ENCODE measurements around the gene H1-8.

Gene H1-8

DNA sequence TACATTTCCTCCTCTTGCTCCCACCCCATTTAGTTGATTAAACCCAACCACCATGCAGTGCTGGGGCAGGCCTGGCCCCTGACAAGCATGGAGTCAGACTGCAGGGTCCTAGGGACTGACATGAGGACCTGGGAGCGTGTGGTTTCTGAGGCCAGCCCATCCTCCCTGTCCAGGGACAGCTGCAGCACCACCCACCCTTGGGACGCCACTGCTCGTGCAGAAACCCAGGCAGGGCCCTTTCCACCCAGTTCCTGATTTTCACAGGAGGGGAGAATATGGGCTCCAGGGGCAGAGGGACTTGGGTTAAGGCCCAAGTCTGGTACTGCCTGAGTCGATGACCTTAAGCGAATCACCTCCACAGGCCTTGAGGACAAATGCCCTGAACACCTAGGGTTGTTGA lies 39.8 kb downstream of the H1-8 start:
- POLR2A ChIA-PET: no interaction called here
- no peaks in the 10 kb centered on the region for H3K9me3 ChIP-seq (ENCODE audit: control insufficient read depth, insufficient read depth, low read depth, low read length)
- no peak overlapping the region for H3K27ac ChIP-seq (ENCODE audit: extremely low read depth, low read depth, low read length)
- TF ChIP-seq ZBTB21 (tag by site-specific recombination; IDR thresholded peaks at IDR 0.05) (no peak), PRDM1 (tag by site-specific recombination; IDR thresholded peaks at IDR 0.05) (no peak), MEIS1 (CRISPR knock-in tag; IDR thresholded peaks at IDR 0.05; ENCODE audit: borderline replicate concordance) (no peak)
- TF ChIP-seq, protein P1, sequence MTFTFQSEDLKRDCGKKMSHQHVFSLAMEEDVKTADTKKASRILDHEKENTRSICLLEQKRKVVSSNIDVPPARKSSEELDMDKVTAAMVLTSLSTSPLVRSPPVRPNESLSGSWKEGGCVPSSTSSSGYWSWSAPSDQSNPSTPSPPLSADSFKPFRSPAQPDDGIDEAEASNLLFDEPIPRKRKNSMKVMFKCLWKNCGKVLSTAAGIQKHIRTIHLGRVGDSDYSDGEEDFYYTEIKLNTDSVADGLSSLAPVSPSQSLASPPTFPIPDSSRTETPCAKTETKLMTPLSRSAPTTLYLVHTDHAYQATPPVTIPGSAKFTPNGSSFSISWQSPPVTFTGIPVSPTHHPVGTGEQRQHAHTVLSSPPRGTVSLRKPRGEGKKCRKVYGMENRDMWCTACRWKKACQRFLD (tag by site-specific recombination; IDR thresholded peaks at IDR 0.05): no peak
- no peaks in the 10 kb centered on the region for H3K4me1 ChIP-seq (ENCODE audit: control insufficient read depth, insufficient read depth, low read length)
- peaks cover 0 to 27% of the 10 kb centered on the region in 2 experiments; a peak in 1 of 3 replicates for H3K36me3 ChIP-seq (ENCODE audit: control insufficient read depth in 2 of 2, insufficient read depth in 1 of 2, low read length in 2 of 2)
- CTCF ChIA-PET: interaction anchor here (0.6 kb wide), 1 partner anchor 1821 kb away, joined by 3 read pairs; no protein-coding TSS in a partner anchor
- H3K4me3 ChIP-seq (ENCODE audit: low read depth, low read length): no peak overlapping the region

DNA sequence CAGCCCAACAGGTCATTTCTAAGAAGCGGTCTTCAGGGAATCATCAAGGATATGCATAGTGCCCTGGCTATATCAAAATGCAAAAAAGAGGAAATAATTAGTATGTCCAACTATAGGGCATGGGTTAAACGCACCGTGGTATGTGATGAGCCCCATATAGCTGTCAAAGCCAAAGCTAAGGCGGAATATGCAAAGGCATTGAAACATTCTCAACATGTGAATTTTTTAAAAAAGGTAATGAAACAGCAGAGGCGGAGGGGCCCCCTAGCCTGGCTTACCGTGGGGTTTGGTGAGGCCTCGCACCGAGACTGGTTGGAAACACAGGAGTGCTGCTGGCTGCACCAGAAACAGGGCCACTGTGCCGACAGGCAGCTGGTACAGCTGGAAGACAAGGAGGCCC lies 40.3 kb downstream of the H1-8 start:
- no peak for TF ChIP-seq ZNF670 (tag by site-specific recombination; IDR thresholded peaks at IDR 0.05; ENCODE audit: low read depth)
- CTCF ChIA-PET: interaction anchor here (0.6 kb wide), 1 partner anchor 1821 kb away, joined by 3 read pairs; no protein-coding TSS in a partner anchor
- POLR2A ChIA-PET: no interaction called here
- Histone ChIP-seq H3K4me1 (ENCODE audit: control insufficient read depth, insufficient read depth, low read length) (no peaks in the 10 kb centered on the region), H3K9me3 (ENCODE audit: control insufficient read depth, insufficient read depth, low read depth, low read length) (no peaks in the 10 kb centered on the region), H3K4me3 (ENCODE audit: low read depth, low read length) (no peak overlapping the region), H3K36me3 (ENCODE audit: control insufficient read depth in 2 of 2, insufficient read depth in 1 of 2, low read length in 2 of 2) (peaks cover 0 to 23% of the 10 kb centered on the region in 2 experiments; a peak in 1 of 3 replicates), H3K27ac (ENCODE audit: extremely low read depth, low read depth, low read length) (no peak overlapping the region)

DNA sequence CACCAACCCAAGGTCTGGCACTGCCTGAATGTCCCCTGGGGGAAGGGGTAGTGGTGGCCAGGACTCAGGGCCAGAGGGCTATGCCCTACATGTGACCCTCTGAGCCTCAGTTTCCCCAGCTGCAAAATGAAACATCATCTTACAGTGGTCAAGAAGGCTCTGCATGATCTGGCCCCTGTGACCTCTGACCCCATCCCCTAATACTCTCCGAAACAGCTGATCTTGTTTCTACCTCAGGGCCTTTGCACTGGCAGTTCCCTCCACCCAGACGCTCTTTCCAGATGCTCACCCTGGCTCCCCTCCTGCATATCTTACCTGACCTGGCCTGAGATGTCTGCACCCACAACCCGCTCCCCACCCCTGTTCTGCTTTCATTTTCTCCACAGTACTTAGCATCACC lies 41.7 kb downstream of the H1-8 start:
- TF ChIP-seq ZNF623 (tag by site-specific recombination; IDR thresholded peaks at IDR 0.05): peak; percentile 97
- no peak for TF ChIP-seq ZNF596 (tag by site-specific recombination; IDR thresholded peaks at IDR 0.05)
- 0 out of 2 replicates have a peak, but pooled peaks have one; percentile 37 for TF ChIP-seq BCL11B (tag by site-specific recombination; IDR thresholded peaks at IDR 0.05; ENCODE audit: low read depth)
- TF ChIP-seq ZNF266 (tag by site-specific recombination; IDR thresholded peaks at IDR 0.05; ENCODE audit: low read depth): no peak
- ChIA-PET POLR2A (no interaction called here), CTCF (interaction anchor here (0.6 kb wide), 1 partner anchor 35 kb away, joined by 3 read pairs; no protein-coding TSS in a partner anchor)
- H3K9me3 ChIP-seq (ENCODE audit: control insufficient read depth, insufficient read depth, low read depth, low read length): no peaks in the 10 kb centered on the region
- H3K36me3 ChIP-seq (ENCODE audit: control insufficient read depth in 2 of 2, insufficient read depth in 1 of 2, low read length in 2 of 2): peaks cover 0 to 23% of the 10 kb centered on the region in 2 experiments; a peak in 1 of 3 replicates
- H3K4me3 ChIP-seq (ENCODE audit: low read depth, low read length): no peak overlapping the region
- no peak overlapping the region for H3K27ac ChIP-seq (ENCODE audit: extremely low read depth, low read depth, low read length)
- no peaks in the 10 kb centered on the region for H3K4me1 ChIP-seq (ENCODE audit: control insufficient read depth, insufficient read depth, low read length)

DNA sequence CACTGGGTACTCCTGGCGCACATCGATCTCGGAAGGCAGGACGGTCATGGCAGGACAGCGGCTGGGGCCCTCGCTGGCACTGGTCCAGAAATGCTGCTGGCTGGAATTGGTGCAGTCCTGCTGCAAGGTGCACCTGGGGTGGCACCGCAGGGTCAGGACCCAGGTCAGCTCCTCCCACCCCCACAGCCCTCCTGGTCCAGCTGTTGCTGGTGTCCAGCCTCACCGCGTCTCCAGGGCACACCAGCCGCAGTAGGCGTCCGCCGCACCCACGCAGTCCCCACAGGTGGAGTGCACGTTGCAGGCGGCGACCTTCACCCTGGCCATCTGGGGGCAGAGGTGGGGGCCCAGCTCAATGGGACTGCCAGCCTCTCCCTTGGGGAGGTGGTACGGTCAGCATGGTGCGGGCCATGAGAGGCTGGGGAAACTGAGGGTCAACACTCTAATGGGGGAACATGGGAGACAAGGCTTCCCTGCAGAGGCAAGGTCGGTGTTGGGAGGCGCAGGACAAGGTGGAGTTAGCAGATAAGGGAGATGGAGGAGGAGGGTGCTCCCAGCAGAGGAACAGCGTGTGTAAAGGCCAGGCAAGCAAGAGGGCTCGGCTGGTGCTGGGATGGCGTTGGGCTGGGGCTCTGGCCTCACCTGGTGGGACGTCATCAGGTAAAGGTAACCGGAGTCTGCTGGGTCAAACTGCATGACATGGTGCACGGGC lies 43.1 kb downstream of the H1-8 start:
- TF ChIP-seq, protein P2, sequence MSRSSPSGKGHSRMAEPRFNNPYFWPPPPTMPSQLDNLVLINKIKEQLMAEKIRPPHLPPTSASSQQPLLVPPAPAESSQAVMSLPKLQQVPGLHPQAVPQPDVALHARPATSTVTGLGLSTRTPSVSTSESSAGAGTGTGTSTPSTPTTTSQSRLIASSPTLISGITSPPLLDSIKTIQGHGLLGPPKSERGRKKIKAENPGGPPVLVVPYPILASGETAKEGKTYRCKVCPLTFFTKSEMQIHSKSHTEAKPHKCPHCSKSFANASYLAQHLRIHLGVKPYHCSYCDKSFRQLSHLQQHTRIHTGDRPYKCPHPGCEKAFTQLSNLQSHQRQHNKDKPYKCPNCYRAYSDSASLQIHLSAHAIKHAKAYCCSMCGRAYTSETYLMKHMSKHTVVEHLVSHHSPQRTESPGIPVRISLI (tag by site-specific recombination; IDR thresholded peaks at IDR 0.05): no peak
- TF ChIP-seq SETDB1 (IDR thresholded peaks at IDR 0.05; ENCODE audit: insufficient read length, low read length): no peak
- TF ChIP-seq, protein P3, sequence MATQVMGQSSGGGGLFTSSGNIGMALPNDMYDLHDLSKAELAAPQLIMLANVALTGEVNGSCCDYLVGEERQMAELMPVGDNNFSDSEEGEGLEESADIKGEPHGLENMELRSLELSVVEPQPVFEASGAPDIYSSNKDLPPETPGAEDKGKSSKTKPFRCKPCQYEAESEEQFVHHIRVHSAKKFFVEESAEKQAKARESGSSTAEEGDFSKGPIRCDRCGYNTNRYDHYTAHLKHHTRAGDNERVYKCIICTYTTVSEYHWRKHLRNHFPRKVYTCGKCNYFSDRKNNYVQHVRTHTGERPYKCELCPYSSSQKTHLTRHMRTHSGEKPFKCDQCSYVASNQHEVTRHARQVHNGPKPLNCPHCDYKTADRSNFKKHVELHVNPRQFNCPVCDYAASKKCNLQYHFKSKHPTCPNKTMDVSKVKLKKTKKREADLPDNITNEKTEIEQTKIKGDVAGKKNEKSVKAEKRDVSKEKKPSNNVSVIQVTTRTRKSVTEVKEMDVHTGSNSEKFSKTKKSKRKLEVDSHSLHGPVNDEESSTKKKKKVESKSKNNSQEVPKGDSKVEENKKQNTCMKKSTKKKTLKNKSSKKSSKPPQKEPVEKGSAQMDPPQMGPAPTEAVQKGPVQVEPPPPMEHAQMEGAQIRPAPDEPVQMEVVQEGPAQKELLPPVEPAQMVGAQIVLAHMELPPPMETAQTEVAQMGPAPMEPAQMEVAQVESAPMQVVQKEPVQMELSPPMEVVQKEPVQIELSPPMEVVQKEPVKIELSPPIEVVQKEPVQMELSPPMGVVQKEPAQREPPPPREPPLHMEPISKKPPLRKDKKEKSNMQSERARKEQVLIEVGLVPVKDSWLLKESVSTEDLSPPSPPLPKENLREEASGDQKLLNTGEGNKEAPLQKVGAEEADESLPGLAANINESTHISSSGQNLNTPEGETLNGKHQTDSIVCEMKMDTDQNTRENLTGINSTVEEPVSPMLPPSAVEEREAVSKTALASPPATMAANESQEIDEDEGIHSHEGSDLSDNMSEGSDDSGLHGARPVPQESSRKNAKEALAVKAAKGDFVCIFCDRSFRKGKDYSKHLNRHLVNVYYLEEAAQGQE (tag by site-specific recombination; IDR thresholded peaks at IDR 0.05): peak; percentile 74
- Histone ChIP-seq H3K27ac (ENCODE audit: extremely low read depth, low read depth, low read length) (no peak overlapping the region), H3K4me3 (ENCODE audit: low read depth, low read length) (no peak overlapping the region), H3K9me3 (ENCODE audit: control insufficient read depth, insufficient read depth, low read depth, low read length) (no peaks in the 10 kb centered on the region), H3K4me1 (ENCODE audit: control insufficient read depth, insufficient read depth, low read length) (no peaks in the 10 kb centered on the region), H3K36me3 (ENCODE audit: control insufficient read depth in 2 of 2, insufficient read depth in 1 of 2, low read length in 2 of 2) (peaks cover 0 to 23% of the 10 kb centered on the region in 2 experiments; a peak in 1 of 3 replicates)
- ChIA-PET POLR2A (no interaction called here), CTCF (no interaction called here)
